Mesodermal cell (in vitro differentiated cells): Measurements from ENCODE around the gene APOL3.
"Not testable (repeated sequence)": the region's sequence is repeated elsewhere in the genome, so short reads cannot be mapped to it uniquely, and the experiment has no call there.

ENCODE experiments used
- H3K27ac ChIP-seq: 2 replicates; pipeline ENCODE4 v1.7.0; 2013; ENCODE audit warnings: mild to moderate bottlenecking, low read depth, low read length, moderate library complexity; ENCODE audit not compliant: severe bottlenecking
- H3K36me3 ChIP-seq: 2 replicates; pipeline ENCODE4 v1.7.1; 2013; ENCODE audit warnings: mild to moderate bottlenecking, low read length, moderate library complexity; ENCODE audit not compliant: control insufficient read depth, insufficient read depth
- H3K4me1 ChIP-seq: one replicate; pipeline ENCODE4 v1.7.1; 2013; ENCODE audit warnings: mild to moderate bottlenecking, low read length; ENCODE audit not compliant: insufficient read depth, control insufficient read depth, poor library complexity, severe bottlenecking
- H3K4me3 ChIP-seq: 2 replicates; pipeline ENCODE4 v1.7.0; 2013; ENCODE audit warnings: low read length, control low read depth, mild to moderate bottlenecking; ENCODE audit not compliant: insufficient read depth, poor library complexity, severe bottlenecking; ENCODE audit errors: extremely low read depth
- H3K9me3 ChIP-seq: 2 replicates; pipeline ENCODE4 v1.7.1; 2013; ENCODE audit warnings: mild to moderate bottlenecking, low read length, moderate library complexity; ENCODE audit not compliant: control insufficient read depth
- WGBS, 2 experiments: methylation state at CpG; one replicate each; pipeline ENCODE4 v1.1.5; 2013; ENCODE audit warnings: missing lambda C conversion rate in 2 of 2; ENCODE audit not compliant: insufficient coverage in 2 of 2; 5-methylcytosine and 5-hydroxymethylcytosine counted together

APOL3 gene

GRCh38 chr22:36148411-36148810, 12.1 kb downstream of the APOL3 start:
- Histone ChIP-seq H3K4me1 (peaks cover 6% of the 10 kb centered on the region), H3K9me3 (no peaks in the 10 kb centered on the region), H3K27ac (no peak overlapping the region), H3K4me3 (no peak overlapping the region), H3K36me3 (no peaks in the 10 kb centered on the region)
- WGBS, 2 experiments = 80 to 93% methylated on average over 4 to 5 of the region's 8 CpGs

GRCh38 chr22:36147196-36147791, 13.3 kb downstream of the APOL3 start:
- Histone ChIP-seq H3K4me1 (peaks cover 6% of the 10 kb centered on the region), H3K36me3 (no peaks in the 10 kb centered on the region), H3K4me3 (no peak overlapping the region), H3K9me3 (no peaks in the 10 kb centered on the region), H3K27ac (no peak overlapping the region)
- 87 to 100% methylated on average over 5 to 7 of the region's 8 CpGs for WGBS, 2 experiments

- H3K36me3 ChIP-seq = no peaks in the 10 kb centered on the region
- H3K27ac ChIP-seq = no peak overlapping the region
- H3K4me1 ChIP-seq = peaks cover 6% of the 10 kb centered on the region
- H3K4me3 ChIP-seq = no peak overlapping the region
- WGBS, 2 experiments = no CpG with 5 or more reads among the region's 4 CpGs
- no peaks in the 10 kb centered on the region for H3K9me3 ChIP-seq
Observed at GRCh38 chr22:36145881-36146280, 14.7 kb downstream of the APOL3 start.

GRCh38 chr22:36144886-36145541, 15.5 kb downstream of the APOL3 start:
- Histone ChIP-seq H3K4me1 (peaks cover 6% of the 10 kb centered on the region), H3K36me3 (no peaks in the 10 kb centered on the region), H3K27ac (no peak overlapping the region), H3K9me3 (no peaks in the 10 kb centered on the region), H3K4me3 (no peak overlapping the region)
- WGBS, 2 experiments = 9 to 14% methylated on average over 5 to 7 of the region's 12 CpGs

GRCh38 chr22:36143956-36144355, 16.6 kb downstream of the APOL3 start:
- Histone ChIP-seq H3K9me3 (no peaks in the 10 kb centered on the region), H3K36me3 (no peaks in the 10 kb centered on the region), H3K4me3 (no peak overlapping the region), H3K4me1 (peaks cover 6% of the 10 kb centered on the region), H3K27ac (no peak overlapping the region)
- 70 to 74% methylated on average over 4 of the region's 4 CpGs for WGBS, 2 experiments

- Histone ChIP-seq H3K9me3 (no peaks in the 10 kb centered on the region), H3K36me3 (no peaks in the 10 kb centered on the region), H3K27ac (no peak overlapping the region), H3K4me3 (no peak overlapping the region), H3K4me1 (peaks cover 6% of the 10 kb centered on the region)
- WGBS, 2 experiments = 67 to 85% methylated on average over 3 to 4 of the region's 5 CpGs
Observed at GRCh38 chr22:36143066-36143815, 17.3 kb downstream of the APOL3 start.

GRCh38 chr22:36141481-36141880, 19.1 kb downstream of the APOL3 start:
- no peaks in the 10 kb centered on the region for H3K36me3 ChIP-seq
- H3K4me1 ChIP-seq = peaks cover 6% of the 10 kb centered on the region
- no peak overlapping the region for H3K4me3 ChIP-seq
- H3K27ac ChIP-seq = no peak overlapping the region
- H3K9me3 ChIP-seq = no peaks in the 10 kb centered on the region
- 74 to 85% methylated on average over 4 to 6 of the region's 9 CpGs for WGBS, 2 experiments

GRCh38 chr22:36138709-36139108, 21.8 kb downstream of the APOL3 start:
- H3K9me3 ChIP-seq, H3K4me1 ChIP-seq, H3K36me3 ChIP-seq, H3K27ac ChIP-seq, H3K4me3 ChIP-seq: not testable (repeated sequence)
- WGBS, 2 experiments = 89 to 90% methylated on average over 1 of the region's 4 CpGs

- 90 to 92% methylated on average over 2 of the region's 2 CpGs for whole genome bisulfite sequencing, 2 experiments
- H3K4me1 ChIP-seq = no peaks in the 10 kb centered on the region
- H3K27ac ChIP-seq = no peak overlapping the region
- H3K4me3 ChIP-seq = no peak overlapping the region
- no peaks in the 10 kb centered on the region for H3K36me3 ChIP-seq
- no peaks in the 10 kb centered on the region for H3K9me3 ChIP-seq
Observed at GRCh38 chr22:36136988-36137387, 23.6 kb downstream of the APOL3 start.

- H3K27ac ChIP-seq = no peak overlapping the region
- no peak overlapping the region for H3K4me3 ChIP-seq
- H3K4me1 ChIP-seq = no peaks in the 10 kb centered on the region
- 79 to 89% methylated on average over 4 of the region's 5 CpGs for WGBS, 2 experiments
- H3K9me3 ChIP-seq = no peaks in the 10 kb centered on the region
- H3K36me3 ChIP-seq = no peaks in the 10 kb centered on the region
Observed at GRCh38 chr22:36136475-36136874, 24.1 kb downstream of the APOL3 start.
